Peyer's patch (tissue), 4 donors: ENCODE measurements around the gene VWA5B1.

Experiments used
- CTCF ChIP-seq, 6 experiments: fragments of 450-650 bp in 4 of 6; fragments of 200-600 bp in 2 of 6; sonication (generic) in 1 of 6; IDR thresholded peaks; one replicate each; pipeline ENCODE4 v1.5.1; 2017 to 2019; ENCODE audit warnings: antibody characterized with exemption in 6 of 6, mild to moderate bottlenecking in 3 of 6, moderate library complexity in 1 of 6
- POLR2A ChIP-seq, 2 donors: fragments of 450-650 bp; IDR thresholded peaks; one replicate each; pipeline ENCODE4 v1.5.1; 2017; ENCODE audit warnings: antibody characterized with exemption in 2 of 2, mild to moderate bottlenecking in 2 of 2, moderate library complexity in 2 of 2

DNA sequence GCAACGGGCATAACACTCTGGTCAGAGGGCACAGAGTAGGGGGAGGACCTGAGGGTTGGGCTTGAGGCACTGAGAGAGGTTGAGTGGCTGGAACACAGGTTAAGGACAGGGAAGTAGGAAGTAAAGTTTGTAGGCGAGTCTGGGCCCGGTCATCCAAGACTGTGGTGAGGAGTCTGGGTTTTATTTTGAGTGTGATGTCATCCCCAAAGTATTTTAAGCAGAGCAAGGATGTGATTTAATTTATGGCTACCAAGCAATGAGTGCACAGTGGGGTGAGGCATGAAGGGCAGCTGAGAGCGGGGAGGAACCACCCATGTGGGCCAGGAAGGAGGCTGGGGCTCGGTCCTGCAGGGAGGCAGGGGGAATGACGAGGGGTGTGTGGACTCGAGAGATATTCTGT, 11.2 kb upstream of the VWA5B1 start:
- TF ChIP-seq CTCF (IDR thresholded peaks at IDR 0.05) (no peak), POLR2A (IDR thresholded peaks at IDR 0.05) (no peak)
